ENCODE data around the gene CERS3. TPM values are rescaled to one million over a fixed set of nuclear protein-coding genes. Genes with fewer than 3 reads are reported as not detected.

The CERS3 gene
- total and polyA plus RNA-seq, 4 donors, result not detected

DNA sequence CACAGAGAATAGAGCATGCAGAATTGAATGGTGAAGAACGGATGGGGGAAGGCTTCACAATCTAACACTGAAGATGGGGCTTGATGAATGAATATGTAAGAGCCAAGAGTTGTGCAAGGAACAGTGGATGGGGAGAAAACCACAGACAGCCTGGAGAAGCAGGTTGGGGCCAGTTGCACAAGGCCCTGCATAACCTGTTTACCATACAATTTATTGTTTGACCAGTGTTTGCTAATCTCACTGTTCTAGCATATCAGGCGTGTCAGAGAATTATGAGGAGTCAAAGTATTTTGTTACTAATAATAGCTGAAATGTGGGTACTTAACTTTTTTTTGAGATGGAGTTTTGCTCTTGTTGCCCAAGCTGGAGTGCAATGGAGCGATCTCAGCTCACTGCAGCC lies 36.8 kb upstream of the CERS3 start:
- no peaks in the 10 kb centered on the region for H3K27me3 ChIP-seq (ENCODE audit: control insufficient read depth in 1 of 2, insufficient read depth in 2 of 2, low read length in 1 of 2)
- H3K4me3 ChIP-seq (ENCODE audit: low read length in 2 of 2), result no peak overlapping the region
- peaks cover 0 to 7% of the 10 kb centered on the region in 2 donors for H3K36me3 ChIP-seq (ENCODE audit: control insufficient read depth in 1 of 2, insufficient read depth in 2 of 2, low read length in 1 of 2)
- 78 to 85% methylated on average over 3 of the region's 3 CpGs for WGBS, 2 donors
- ATAC-seq (ENCODE audit: low FRiP score) (no peak), DNase-seq (no peak)
- no peak overlapping the region for H3K27ac ChIP-seq (ENCODE audit: low read depth in 1 of 2, low read length in 2 of 2)
- H3K9me3 ChIP-seq (ENCODE audit: control insufficient read depth, low read length), result no peaks in the 10 kb centered on the region
- no peaks in the 10 kb centered on the region for H3K4me1 ChIP-seq (ENCODE audit: control insufficient read depth in 1 of 2, insufficient read depth in 2 of 2, low read length in 2 of 2)
- intact Hi-C loops (cut with DNase I), result no loop called here

DNA sequence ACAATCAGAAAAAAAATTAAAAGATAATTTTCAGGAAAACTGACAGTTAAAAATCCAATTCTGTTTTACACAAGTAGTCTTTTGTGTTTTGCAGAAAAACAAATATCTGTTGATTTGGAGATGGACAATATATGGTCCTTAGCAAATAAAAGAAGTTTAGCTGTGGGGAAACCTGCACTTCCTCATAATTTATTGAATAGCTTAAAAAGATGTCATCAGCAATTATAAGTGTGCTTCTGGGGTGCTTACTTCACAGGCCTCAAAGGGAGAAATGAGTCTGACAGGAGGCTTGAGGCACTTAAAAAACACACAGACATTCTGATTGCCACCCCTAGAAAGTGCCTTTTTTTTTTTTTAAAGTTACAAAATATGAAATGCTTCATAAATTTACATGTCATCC lies 31.6 kb upstream of the CERS3 start:
- Histone ChIP-seq H3K27ac (ENCODE audit: low read depth in 1 of 2, low read length in 2 of 2) (no peak overlapping the region), H3K36me3 (ENCODE audit: control insufficient read depth in 1 of 2, insufficient read depth in 2 of 2, low read length in 1 of 2) (no peaks in the 10 kb centered on the region), H3K27me3 (ENCODE audit: control insufficient read depth in 1 of 2, insufficient read depth in 2 of 2, low read length in 1 of 2) (no peaks in the 10 kb centered on the region), H3K9me3 (ENCODE audit: control insufficient read depth, low read length) (no peaks in the 10 kb centered on the region), H3K4me3 (ENCODE audit: low read length in 2 of 2) (no peak overlapping the region), H3K4me1 (ENCODE audit: control insufficient read depth in 1 of 2, insufficient read depth in 2 of 2, low read length in 2 of 2) (no peaks in the 10 kb centered on the region)
- DNase-seq (no peak), ATAC-seq (ENCODE audit: low FRiP score) (no peak)
- intact Hi-C loops (cut with DNase I), result no loop called here

DNA sequence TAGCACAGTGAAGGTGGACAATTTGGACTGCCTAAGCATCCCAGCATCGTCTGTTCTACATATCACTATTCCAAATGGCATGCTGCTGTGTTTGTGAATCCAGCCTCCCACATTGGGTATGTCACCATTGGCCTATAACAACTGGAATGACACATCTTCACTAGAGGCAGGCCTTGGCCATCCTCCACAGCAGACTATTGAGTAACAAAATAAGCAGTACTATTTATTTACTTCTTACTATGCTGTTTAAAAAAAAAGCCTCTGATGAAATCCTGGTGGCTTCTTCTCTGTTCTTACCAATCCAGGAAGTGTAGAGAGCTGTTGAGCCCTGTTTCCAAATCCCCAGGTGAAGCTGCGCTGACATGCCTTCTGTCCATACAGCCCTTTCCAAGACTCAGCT lies 30.6 kb upstream of the CERS3 start:
- H3K36me3 ChIP-seq (ENCODE audit: control insufficient read depth in 1 of 2, insufficient read depth in 2 of 2, low read length in 1 of 2), result no peaks in the 10 kb centered on the region
- intact Hi-C loops (cut with DNase I), result no loop called here
- H3K9me3 ChIP-seq (ENCODE audit: control insufficient read depth, low read length), result no peaks in the 10 kb centered on the region
- H3K27me3 ChIP-seq (ENCODE audit: control insufficient read depth in 1 of 2, insufficient read depth in 2 of 2, low read length in 1 of 2), result no peaks in the 10 kb centered on the region
- ATAC-seq (ENCODE audit: low FRiP score), result peak; percentile 48
- WGBS, 2 donors, result 88 to 95% methylated on average over 2 of the region's 2 CpGs
- H3K4me3 ChIP-seq (ENCODE audit: low read length in 2 of 2), result no peak overlapping the region
- no peak for DNase-seq
- H3K4me1 ChIP-seq (ENCODE audit: control insufficient read depth in 1 of 2, insufficient read depth in 2 of 2, low read length in 2 of 2), result no peaks in the 10 kb centered on the region
- no peak overlapping the region for H3K27ac ChIP-seq (ENCODE audit: low read depth in 1 of 2, low read length in 2 of 2)

DNA sequence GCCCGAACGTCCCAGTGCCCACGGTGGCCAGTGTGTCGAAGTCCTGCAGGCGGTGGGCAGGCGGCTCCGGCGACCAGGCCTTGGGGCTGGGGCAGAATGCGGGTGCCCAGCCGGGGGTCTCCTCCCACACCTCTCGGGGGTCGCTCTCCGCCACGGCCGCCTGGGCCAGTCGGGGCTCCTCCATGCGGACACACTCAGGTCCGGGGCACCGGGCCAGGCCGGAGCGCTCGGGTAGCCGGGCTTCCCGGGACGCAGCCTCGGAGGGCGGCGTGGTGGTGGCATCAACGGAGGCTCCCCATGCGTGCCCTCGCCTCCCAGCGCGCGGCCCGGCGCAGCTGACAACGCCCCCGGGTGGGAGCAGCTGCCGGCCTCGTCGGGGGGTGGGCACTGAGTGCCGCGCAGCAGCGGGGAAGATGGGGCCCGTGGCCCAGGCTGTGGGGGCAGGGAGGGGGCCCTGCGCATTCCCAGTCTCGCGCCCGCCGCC lies 30.1 kb upstream of the CERS3 start:
- Histone ChIP-seq H3K27me3 (ENCODE audit: control insufficient read depth in 1 of 2, insufficient read depth in 2 of 2, low read length in 1 of 2) (no peaks in the 10 kb centered on the region), H3K9me3 (ENCODE audit: control insufficient read depth, low read length) (no peaks in the 10 kb centered on the region), H3K36me3 (ENCODE audit: control insufficient read depth in 1 of 2, insufficient read depth in 2 of 2, low read length in 1 of 2) (no peaks in the 10 kb centered on the region), H3K4me3 (ENCODE audit: low read length in 2 of 2) (no peak overlapping the region), H3K4me1 (ENCODE audit: control insufficient read depth in 1 of 2, insufficient read depth in 2 of 2, low read length in 2 of 2) (no peaks in the 10 kb centered on the region), H3K27ac (ENCODE audit: low read depth in 1 of 2, low read length in 2 of 2) (no peak overlapping the region)
- ATAC-seq (ENCODE audit: low FRiP score), result no peak
- DNase-seq, result no peak
- WGBS, 2 donors, result 94 to 96% methylated on average over 47 to 50 of the region's 50 CpGs
- intact Hi-C loops (cut with DNase I), result no loop called here

DNA sequence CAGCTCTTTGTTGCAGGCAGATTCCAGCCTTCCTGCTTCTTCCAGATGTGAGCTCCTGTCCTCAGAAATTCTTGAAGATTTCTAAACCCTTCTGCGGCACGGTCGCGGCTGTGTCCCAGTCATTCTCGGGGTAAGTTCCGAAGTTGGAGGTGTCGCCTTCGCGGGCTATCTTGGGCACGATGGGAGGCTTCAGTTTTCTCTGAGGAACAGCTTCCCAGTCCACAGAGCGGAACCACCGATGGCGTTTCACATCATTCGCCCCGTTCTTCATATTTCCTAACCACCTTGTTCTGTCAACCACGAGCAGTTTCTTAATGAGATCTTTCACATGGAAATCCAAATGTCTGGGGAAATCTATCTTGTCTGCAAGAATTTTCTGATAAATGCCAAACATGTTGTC lies 24.7 kb upstream of the CERS3 start:
- 91 to 93% methylated on average over 16 of the region's 16 CpGs for WGBS, 2 donors
- intact Hi-C loops (cut with DNase I), result no loop called here
- ATAC-seq (ENCODE audit: low FRiP score), result no peak

DNA sequence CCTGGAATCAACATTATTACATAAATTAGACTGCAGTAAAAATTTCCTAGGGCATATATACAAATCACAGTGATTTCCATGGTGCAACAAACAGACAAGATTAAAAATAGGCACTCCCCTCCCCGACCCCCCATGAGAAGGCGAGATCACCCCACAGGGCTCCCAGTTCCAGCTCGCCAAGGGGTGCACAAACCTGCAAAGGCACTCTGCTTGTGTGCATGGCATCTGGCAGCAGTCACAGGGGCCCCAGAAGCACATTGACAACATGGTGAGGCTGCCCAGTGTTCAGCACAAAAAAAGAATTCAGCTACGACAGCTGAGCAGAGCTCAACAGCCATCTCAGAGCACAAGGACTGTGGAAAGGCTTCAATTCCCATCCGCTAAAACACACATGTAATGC lies 19.2 kb upstream of the CERS3 start:
- no peaks in the 10 kb centered on the region for H3K36me3 ChIP-seq (ENCODE audit: control insufficient read depth in 1 of 2, insufficient read depth in 2 of 2, low read length in 1 of 2)
- no peak overlapping the region for H3K4me3 ChIP-seq (ENCODE audit: low read length in 2 of 2)
- no peaks in the 10 kb centered on the region for H3K4me1 ChIP-seq (ENCODE audit: control insufficient read depth in 1 of 2, insufficient read depth in 2 of 2, low read length in 2 of 2)
- H3K27ac ChIP-seq (ENCODE audit: low read depth in 1 of 2, low read length in 2 of 2), result no peak overlapping the region
- H3K9me3 ChIP-seq (ENCODE audit: control insufficient read depth, low read length), result no peaks in the 10 kb centered on the region
- H3K27me3 ChIP-seq (ENCODE audit: control insufficient read depth in 1 of 2, insufficient read depth in 2 of 2, low read length in 1 of 2), result no peaks in the 10 kb centered on the region
- DNase-seq (no peak), ATAC-seq (ENCODE audit: low FRiP score) (no peak)
- 77 to 82% methylated on average over 5 of the region's 5 CpGs for WGBS, 2 donors
- intact Hi-C loops (cut with DNase I), result no loop called here

More for the DNA sequence above, 24.7 kb upstream of the CERS3 start:
- DNase-seq, result no peak
- Histone ChIP-seq H3K27me3 (ENCODE audit: control insufficient read depth in 1 of 2, insufficient read depth in 2 of 2, low read length in 1 of 2) (no peaks in the 10 kb centered on the region), H3K27ac (ENCODE audit: low read depth in 1 of 2, low read length in 2 of 2) (no peak overlapping the region), H3K4me1 (ENCODE audit: control insufficient read depth in 1 of 2, insufficient read depth in 2 of 2, low read length in 2 of 2) (no peaks in the 10 kb centered on the region), H3K9me3 (ENCODE audit: control insufficient read depth, low read length) (no peaks in the 10 kb centered on the region), H3K4me3 (ENCODE audit: low read length in 2 of 2) (no peak overlapping the region), H3K36me3 (ENCODE audit: control insufficient read depth in 1 of 2, insufficient read depth in 2 of 2, low read length in 1 of 2) (no peaks in the 10 kb centered on the region)

DNA sequence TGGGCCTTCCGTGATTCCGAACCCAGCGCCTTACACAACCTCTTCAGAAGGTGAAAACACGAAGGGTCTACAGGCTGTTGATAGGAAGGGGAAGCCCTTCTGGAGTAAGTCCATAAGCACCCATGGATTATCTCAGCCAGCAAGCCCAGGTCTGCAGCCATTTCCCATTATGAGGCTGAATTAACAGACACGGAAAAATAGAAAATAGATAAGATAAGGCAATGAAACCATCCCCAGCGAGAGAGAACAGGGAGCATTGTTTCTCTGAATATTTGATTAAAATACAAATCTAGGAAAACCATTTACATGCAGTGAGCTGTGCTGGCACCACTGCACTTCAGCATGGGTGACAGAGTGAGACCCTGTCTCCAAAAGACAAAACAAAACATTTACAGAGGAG lies 16.2 kb upstream of the CERS3 start:
- Histone ChIP-seq H3K27me3 (ENCODE audit: control insufficient read depth in 1 of 2, insufficient read depth in 2 of 2, low read length in 1 of 2) (no peaks in the 10 kb centered on the region), H3K4me3 (ENCODE audit: low read length in 2 of 2) (no peak overlapping the region), H3K9me3 (ENCODE audit: control insufficient read depth, low read length) (no peaks in the 10 kb centered on the region), H3K36me3 (ENCODE audit: control insufficient read depth in 1 of 2, insufficient read depth in 2 of 2, low read length in 1 of 2) (no peaks in the 10 kb centered on the region), H3K27ac (ENCODE audit: low read depth in 1 of 2, low read length in 2 of 2) (no peak overlapping the region), H3K4me1 (ENCODE audit: control insufficient read depth in 1 of 2, insufficient read depth in 2 of 2, low read length in 2 of 2) (no peaks in the 10 kb centered on the region)
- intact Hi-C loops (cut with DNase I), result no loop called here
- ATAC-seq (ENCODE audit: low FRiP score), result no peak
- no peak for DNase-seq
- WGBS, 2 donors, result 49 to 63% methylated on average over 6 of the region's 6 CpGs

DNA sequence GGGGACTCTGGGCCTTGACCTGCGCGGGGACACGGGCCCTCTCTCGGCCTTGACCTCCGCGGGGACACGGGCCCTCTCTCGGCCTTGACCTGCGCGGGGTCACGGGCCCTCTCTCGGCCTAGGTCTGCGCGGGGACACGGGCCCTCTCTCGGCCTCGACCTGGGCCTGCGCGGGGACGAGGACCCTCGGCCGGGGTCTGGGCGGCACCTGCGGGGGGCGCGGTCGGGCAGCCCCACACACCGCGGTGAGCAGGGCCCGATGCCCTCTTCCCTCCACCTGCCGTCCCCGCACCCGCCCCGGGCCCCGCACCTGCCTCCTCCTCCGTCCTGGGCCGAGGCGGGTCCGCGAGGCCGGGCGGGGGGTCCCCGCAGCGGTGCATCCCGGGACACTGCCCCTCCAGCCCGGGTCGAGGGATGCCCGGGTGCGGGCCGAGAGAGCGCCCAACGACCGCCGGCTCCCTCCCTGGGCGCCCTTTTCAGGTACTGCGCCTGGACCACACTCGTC lies 15.6 kb upstream of the CERS3 start:
- Histone ChIP-seq H3K9me3 (ENCODE audit: control insufficient read depth, low read length) (no peaks in the 10 kb centered on the region), H3K4me1 (ENCODE audit: control insufficient read depth in 1 of 2, insufficient read depth in 2 of 2, low read length in 2 of 2) (no peaks in the 10 kb centered on the region), H3K27me3 (ENCODE audit: control insufficient read depth in 1 of 2, insufficient read depth in 2 of 2, low read length in 1 of 2) (no peaks in the 10 kb centered on the region), H3K27ac (ENCODE audit: low read depth in 1 of 2, low read length in 2 of 2) (no peak overlapping the region), H3K36me3 (ENCODE audit: control insufficient read depth in 1 of 2, insufficient read depth in 2 of 2, low read length in 1 of 2) (no peaks in the 10 kb centered on the region), H3K4me3 (ENCODE audit: low read length in 2 of 2) (no peak overlapping the region)
- intact Hi-C loops (cut with DNase I), result no loop called here
- DNase-seq (no peak), ATAC-seq (ENCODE audit: low FRiP score) (no peak)
- 10 to 65% methylated on average over 35 to 57 of the region's 57 CpGs for WGBS, 2 donors

DNA sequence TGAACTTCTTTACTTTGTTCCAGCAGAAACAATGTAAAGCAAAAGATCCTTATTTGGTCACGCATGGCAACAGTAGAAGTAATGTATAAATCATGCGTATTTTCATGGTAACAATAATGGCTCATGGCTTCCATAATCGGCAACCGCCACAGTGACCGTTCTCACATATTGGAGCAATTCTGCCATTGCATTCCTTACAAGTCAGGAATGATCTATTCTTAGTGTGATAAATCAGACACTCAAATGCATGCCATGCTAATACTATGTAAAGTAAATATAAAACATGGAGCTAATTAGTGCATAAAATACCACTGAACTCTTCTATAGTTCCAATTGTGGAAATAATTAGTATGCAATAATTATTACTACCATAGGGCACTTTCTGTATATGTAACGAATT lies 13.5 kb upstream of the CERS3 start:
- H3K36me3 ChIP-seq (ENCODE audit: control insufficient read depth in 1 of 2, insufficient read depth in 2 of 2, low read length in 1 of 2), result no peaks in the 10 kb centered on the region

More for the DNA sequence above, 13.5 kb upstream of the CERS3 start:
- no peak overlapping the region for H3K4me3 ChIP-seq (ENCODE audit: low read length in 2 of 2)
- no peaks in the 10 kb centered on the region for H3K9me3 ChIP-seq (ENCODE audit: control insufficient read depth, low read length)
- no peaks in the 10 kb centered on the region for H3K27me3 ChIP-seq (ENCODE audit: control insufficient read depth in 1 of 2, insufficient read depth in 2 of 2, low read length in 1 of 2)
- H3K27ac ChIP-seq (ENCODE audit: low read depth in 1 of 2, low read length in 2 of 2), result no peak overlapping the region
- no peak for ATAC-seq (ENCODE audit: low FRiP score)
- 60 to 75% methylated on average over 6 of the region's 6 CpGs for WGBS, 2 donors
- H3K4me1 ChIP-seq (ENCODE audit: control insufficient read depth in 1 of 2, insufficient read depth in 2 of 2, low read length in 2 of 2), result no peaks in the 10 kb centered on the region
- DNase-seq, result no peak
- intact Hi-C loops (cut with DNase I), result no loop called here
